ENCODE results near the gene HES5. TPM values are rescaled to one million over a fixed set of nuclear protein-coding genes. Genes with fewer than 3 reads are reported as not detected.

Gene HES5
- total RNA-seq, 2 donors from 2014 or later: 2.6 TPM; not detected in 1

DNA sequence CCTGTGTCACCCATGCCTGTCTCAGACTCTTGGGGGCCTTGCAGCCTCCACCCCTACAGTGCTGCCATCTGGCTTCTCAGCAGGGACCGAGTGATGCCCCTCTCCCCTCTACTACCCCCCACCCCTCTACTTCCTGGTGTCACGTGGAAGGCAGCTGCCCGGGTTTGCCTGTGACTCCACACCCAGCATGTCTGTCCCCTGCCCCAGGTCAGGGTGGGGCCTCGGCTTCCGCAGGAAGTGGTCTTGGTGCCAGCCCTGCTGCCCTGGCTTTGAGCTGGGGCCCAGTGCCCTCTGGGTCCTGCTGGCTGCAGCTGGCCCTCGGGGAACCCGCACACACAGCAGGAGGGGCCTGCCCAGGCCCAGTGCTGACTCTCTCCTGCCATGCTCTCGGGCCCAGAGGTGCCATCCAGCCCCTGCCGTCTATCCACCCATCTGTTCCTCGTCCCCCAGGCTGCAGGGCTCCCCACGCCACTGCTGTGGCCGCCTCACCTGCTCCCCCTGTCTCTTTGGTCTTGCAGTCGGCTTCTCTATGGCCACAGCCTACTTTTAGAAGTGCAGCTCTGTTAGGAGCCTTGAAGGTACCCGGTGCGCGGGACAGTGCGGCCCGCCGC lies 30.0 kb downstream of the HES5 start:
- Histone ChIP-seq H3K9me3 (no peaks in the 10 kb centered on the region), H3K4me1 (replicated peaks) (no peaks in the 10 kb centered on the region), H3K27me3 (replicated peaks; ENCODE audit: insufficient read depth) (no peaks in the 10 kb centered on the region), H3K27ac (no peak overlapping the region), H3K4me3 (no peak overlapping the region), H3K36me3 (no peaks in the 10 kb centered on the region)
- DNase-seq (ENCODE audit: low spot score): no peak
- TF ChIP-seq POLR2AphosphoS5 (IDR thresholded peaks at IDR 0.05) (no peak), CTCF (IDR thresholded peaks at IDR 0.05) (no peak), POLR2A (IDR thresholded peaks at IDR 0.05) (no peak)
- intact Hi-C loops (cut with DNase I): no loop called here
- 67% methylated on average over 19 of the region's 19 CpGs for WGBS

DNA sequence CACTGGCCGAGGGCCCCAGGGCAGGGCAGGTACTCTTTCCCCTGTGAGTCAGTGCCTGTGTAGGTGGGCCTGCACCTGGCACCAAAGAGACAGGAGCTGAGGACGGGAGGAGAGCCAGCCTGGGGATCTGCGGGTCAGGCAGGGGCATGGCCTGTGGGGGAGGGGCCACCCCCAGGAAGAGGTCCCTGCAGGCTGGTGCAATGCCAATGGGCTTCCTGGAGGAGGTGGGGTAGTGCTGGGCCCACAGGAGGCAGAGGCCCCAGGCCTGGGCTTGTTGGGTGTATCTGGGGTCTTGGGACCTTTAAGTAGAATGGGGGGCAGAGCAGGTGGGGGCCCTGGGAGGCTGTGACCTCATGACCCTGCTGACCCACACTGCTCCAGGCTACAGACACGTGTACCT lies 30.8 kb downstream of the HES5 start:
- no peaks in the 10 kb centered on the region for H3K27me3 ChIP-seq (replicated peaks; ENCODE audit: insufficient read depth)
- WGBS: 74% methylated on average over 3 of the region's 4 CpGs

DNA sequence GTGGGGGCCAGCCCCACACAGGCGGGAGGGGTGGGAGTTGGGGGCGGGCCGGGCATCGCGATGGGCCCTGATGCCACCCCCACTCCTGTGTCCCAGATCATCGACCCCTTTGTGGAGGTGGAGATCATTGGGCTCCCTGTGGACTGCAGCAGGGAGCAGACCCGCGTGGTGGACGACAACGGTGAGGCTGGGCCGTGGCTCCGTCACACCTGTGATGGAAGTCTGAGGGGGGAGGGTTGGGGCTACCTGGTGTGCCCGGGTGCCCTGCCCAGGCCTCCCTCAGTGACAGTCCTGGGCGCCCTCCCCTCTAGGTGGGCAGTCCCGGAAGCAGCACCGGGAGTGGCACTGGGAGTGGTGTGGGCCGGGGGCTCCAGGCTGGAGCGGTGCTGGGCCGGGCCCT lies 31.4 kb downstream of the HES5 start:
- intact Hi-C loops (cut with DNase I): no loop called here
- DNase-seq (ENCODE audit: low spot score): no peak
- H3K27ac ChIP-seq: no peak overlapping the region
- H3K36me3 ChIP-seq: no peaks in the 10 kb centered on the region
- H3K9me3 ChIP-seq: no peaks in the 10 kb centered on the region
- 85% methylated on average over 19 of the region's 19 CpGs for WGBS
- H3K4me3 ChIP-seq: no peak overlapping the region
- TF ChIP-seq POLR2A (IDR thresholded peaks at IDR 0.05) (no peak), CTCF (IDR thresholded peaks at IDR 0.05) (no peak), POLR2AphosphoS5 (IDR thresholded peaks at IDR 0.05) (no peak)
- no peaks in the 10 kb centered on the region for H3K27me3 ChIP-seq (replicated peaks; ENCODE audit: insufficient read depth)
- peaks cover 7% of the 10 kb centered on the region for H3K4me1 ChIP-seq (replicated peaks)

More for the DNA sequence above, 30.8 kb downstream of the HES5 start:
- TF ChIP-seq POLR2AphosphoS5 (IDR thresholded peaks at IDR 0.05): no peak
- no peak for TF ChIP-seq CTCF (IDR thresholded peaks at IDR 0.05)
- TF ChIP-seq POLR2A (IDR thresholded peaks at IDR 0.05): no peak
- no peak overlapping the region for H3K27ac ChIP-seq
- no peak overlapping the region for H3K4me3 ChIP-seq
- no peaks in the 10 kb centered on the region for H3K36me3 ChIP-seq
- DNase-seq (ENCODE audit: low spot score): no peak
- intact Hi-C loops (cut with DNase I): no loop called here
- H3K9me3 ChIP-seq: no peaks in the 10 kb centered on the region
- H3K4me1 ChIP-seq (replicated peaks): peaks cover 4% of the 10 kb centered on the region

GRCh38 chr1:2497891-2498290 lies 32.2 kb downstream of the HES5 start:
- TF ChIP-seq POLR2A (IDR thresholded peaks at IDR 0.05): no peak
- TF ChIP-seq CTCF (IDR thresholded peaks at IDR 0.05): no peak
- TF ChIP-seq POLR2AphosphoS5 (IDR thresholded peaks at IDR 0.05): no peak
- no peak overlapping the region for H3K27ac ChIP-seq
- no peaks in the 10 kb centered on the region for H3K9me3 ChIP-seq
- intact Hi-C loops (cut with DNase I): no loop called here
- no peaks in the 10 kb centered on the region for H3K36me3 ChIP-seq
- peaks cover 7% of the 10 kb centered on the region for H3K4me1 ChIP-seq (replicated peaks)
- H3K27me3 ChIP-seq (replicated peaks; ENCODE audit: insufficient read depth): no peaks in the 10 kb centered on the region
- 72% methylated on average over 4 of the region's 4 CpGs for WGBS
- DNase-seq (ENCODE audit: low spot score): no peak
- no peak overlapping the region for H3K4me3 ChIP-seq

GRCh38 chr1:2496746-2497145 lies 33.3 kb downstream of the HES5 start:
- TF ChIP-seq POLR2A (IDR thresholded peaks at IDR 0.05) (no peak), POLR2AphosphoS5 (IDR thresholded peaks at IDR 0.05) (no peak), CTCF (IDR thresholded peaks at IDR 0.05) (no peak)
- intact Hi-C loops (cut with DNase I): no loop called here
- Histone ChIP-seq H3K4me3 (no peak overlapping the region), H3K27me3 (replicated peaks; ENCODE audit: insufficient read depth) (no peaks in the 10 kb centered on the region), H3K36me3 (no peaks in the 10 kb centered on the region), H3K9me3 (no peaks in the 10 kb centered on the region), H3K27ac (no peak overlapping the region), H3K4me1 (replicated peaks) (peaks cover 7% of the 10 kb centered on the region)
- no peak for DNase-seq (ENCODE audit: low spot score)
- WGBS: 93% methylated on average over 23 of the region's 26 CpGs

Measured in prostate gland (tissue), 2 donors.